Raji (cell line): ENCODE data around the gene CMC1.

Source experiments
- POLR2A ChIP-seq: IDR thresholded peaks from 2 replicates; pipeline ENCODE4 v1.6.1; 2011; ENCODE audit warnings: low read depth, low read length, control low read depth; ENCODE audit not compliant: insufficient read depth

The CMC1 gene, protein sequence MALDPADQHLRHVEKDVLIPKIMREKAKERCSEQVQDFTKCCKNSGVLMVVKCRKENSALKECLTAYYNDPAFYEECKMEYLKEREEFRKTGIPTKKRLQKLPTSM

GRCh38 chr3:28241221-28242160 is at the start of gene CMC1:
CMC1 (plus strand) TSS chr3:28241619; CDS start chr3:28241794, 175 bp downstream.
- TF ChIP-seq POLR2A = peak; percentile 98

DNA sequence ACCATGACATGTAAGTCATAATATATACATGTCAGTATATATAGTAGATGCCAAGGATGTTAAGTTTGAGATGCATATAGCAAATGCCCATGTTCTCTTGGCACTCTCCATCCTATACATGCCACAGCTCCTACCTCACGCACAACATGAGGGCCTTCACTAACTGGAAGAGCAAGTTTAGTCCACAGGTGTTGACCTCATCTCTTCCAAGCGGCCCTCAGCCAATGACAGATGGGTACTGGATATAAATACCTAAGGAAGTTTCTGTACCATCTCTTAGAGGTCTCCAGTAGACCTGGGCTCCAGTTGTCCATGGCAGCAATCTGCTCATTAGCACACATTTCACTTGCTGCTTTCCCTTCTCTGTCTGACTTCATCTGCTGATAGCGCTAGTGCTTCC is 43.3 kb upstream of the CMC1 start:
- no peak for TF ChIP-seq POLR2A

GRCh38 chr3:28198974-28199373 is 42.4 kb upstream of the CMC1 start:
- no peak for TF ChIP-seq POLR2A

DNA sequence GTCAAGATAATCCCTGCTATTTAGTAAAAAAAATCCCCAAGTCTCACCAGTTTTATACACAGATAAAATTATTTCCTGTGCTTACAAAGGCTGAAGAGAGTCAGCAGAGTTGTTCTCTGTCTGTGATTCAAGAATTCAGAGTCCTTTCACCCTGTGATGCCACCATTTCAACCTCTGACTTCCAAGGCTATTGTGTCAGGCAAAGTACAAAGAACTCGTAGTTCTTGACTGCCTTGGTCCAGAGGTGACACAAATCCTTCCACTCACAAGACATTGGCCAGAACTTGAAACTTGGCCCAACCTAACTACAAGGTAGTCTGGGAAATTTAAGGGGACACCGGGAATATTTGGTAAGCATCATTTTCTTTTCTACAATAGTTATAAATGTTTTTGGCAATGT is 34.9 kb upstream of the CMC1 start:
- TF ChIP-seq POLR2A = no peak

DNA sequence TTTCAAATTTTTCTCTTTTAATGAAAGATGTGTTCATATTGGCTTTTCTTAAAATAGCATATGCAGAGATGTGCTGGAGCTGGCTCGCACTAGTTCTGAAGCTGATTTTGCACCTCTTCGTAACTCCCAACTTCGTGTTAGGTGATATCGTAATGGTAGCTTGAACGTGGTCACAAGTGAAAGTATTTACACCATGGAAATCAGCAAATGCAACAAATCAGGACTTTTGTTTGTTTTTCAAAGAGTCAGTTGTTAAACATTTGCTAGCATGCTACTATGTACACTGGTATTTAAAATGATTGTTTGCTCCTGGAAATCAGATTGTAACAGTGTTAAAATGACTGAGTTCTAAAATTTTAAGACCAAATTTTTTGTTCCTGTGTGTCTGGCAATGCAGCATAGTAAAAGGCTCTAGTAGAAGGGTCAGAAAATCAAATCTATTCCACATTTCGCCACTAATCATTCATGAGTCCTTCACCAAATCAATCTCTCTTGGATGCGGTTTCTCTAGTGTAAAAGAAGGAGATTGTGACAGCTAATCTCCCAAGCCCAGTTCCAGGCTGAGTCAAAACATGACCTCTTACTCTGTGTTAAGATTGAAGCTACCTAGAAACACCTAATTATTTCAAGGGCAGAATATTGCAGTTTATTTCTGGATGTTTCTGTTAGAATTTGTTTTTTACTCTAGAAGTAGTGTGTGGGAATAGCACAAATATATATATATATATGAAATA is 34.3 kb upstream of the CMC1 start:
- TF ChIP-seq POLR2A = no peak

GRCh38 chr3:28210968-28211713 is 30.3 kb upstream of the CMC1 start:
- TF ChIP-seq POLR2A = no peak

GRCh38 chr3:28212681-28213080 is 28.7 kb upstream of the CMC1 start:
- no peak for TF ChIP-seq POLR2A

GRCh38 chr3:28215407-28215806 is 26.0 kb upstream of the CMC1 start:
- TF ChIP-seq POLR2A = no peak

DNA sequence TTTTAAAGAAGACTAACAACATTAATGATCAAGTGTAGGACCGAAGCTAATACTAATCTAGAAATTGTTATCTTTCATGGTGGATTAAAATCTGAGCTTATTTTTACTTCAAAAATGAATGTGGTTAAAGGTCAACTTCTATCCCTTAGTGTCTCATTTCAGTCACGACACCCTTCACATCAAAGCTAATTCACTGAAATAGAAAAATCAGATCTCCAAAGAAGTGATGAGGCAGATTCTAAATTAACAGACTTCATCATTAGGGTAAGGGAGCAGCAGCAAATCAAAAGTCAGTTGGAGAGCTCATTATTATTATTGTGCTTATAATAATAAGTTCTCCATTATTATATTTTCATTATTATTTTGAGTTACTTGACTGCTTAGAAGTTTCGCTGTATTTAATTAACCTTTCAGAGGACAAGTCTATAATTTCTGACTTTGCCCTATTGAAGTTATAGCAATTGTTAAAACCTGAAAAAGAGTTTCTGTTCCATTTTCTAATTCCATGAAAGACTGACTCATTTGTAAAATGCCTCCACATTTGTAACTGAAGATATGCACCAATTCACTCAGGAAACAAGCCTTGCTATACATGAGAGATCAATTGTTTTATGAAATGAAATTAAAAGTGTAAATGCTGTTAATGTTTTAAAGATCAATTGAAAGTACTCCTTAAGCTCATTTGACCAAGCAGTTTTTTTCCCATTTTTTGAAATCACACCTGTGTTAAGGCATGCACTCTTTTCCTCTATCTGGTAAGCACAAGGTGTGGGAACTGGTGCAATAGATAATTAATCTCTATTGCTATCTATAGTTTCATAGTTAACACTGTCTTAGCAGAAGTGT is 23.1 kb upstream of the CMC1 start:
- TF ChIP-seq POLR2A = no peak

GRCh38 chr3:28218917-28219198 is 22.6 kb upstream of the CMC1 start:
- TF ChIP-seq POLR2A = no peak

DNA sequence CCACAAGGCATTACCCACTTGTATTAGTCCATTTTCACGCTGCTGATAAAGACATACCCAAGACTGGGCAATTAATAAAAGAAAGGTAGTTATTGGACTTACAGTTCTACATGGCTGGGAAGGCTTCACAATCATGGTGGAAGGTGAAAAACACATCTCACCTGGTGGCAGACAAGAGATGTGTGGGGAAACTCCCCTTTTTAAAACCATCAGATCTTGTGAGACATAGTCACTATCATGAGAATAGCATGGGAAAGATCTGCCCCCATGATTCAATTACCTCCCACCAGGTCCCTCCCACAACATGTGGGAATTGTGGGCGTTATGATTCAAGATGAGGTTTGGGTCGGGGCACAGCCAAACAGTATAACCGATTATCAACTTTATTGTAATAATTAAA is 17.0 kb upstream of the CMC1 start:
- no peak for TF ChIP-seq POLR2A

GRCh38 chr3:28226020-28226419 is 15.4 kb upstream of the CMC1 start:
- no peak for TF ChIP-seq POLR2A

DNA sequence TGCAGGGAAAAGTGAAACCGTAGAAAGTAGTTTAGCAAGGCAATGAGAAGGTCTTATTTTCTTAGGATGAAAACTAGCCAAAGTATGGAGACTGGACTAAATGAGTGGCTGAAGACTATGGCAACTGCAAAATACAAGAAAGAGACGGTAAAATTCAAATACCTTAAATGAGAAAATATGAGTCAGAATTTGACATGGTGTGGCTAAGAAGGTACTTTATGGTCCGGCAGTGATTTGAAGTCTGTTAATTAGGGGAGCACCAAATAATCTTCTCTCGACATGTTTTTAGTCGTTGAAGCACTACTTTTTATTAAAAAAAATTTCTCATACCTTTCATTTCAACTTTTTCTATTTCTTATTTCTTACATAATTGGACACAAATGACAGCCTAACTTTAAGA is 12.8 kb upstream of the CMC1 start:
- TF ChIP-seq POLR2A = no peak

GRCh38 chr3:28232659-28233058 is 8.8 kb upstream of the CMC1 start:
- TF ChIP-seq POLR2A = no peak
